NCI-H187 (cell line): Measurements from ENCODE around the gene ARHGAP26.

Experiments
- DNase-seq, 2 experiments: peaks; one replicate each; lab custom pipeline; 2025; lab: John Stamatoyannopoulos, UW

Gene ARHGAP26

GRCh38 chr5:143037071-143037470 is 266.9 kb downstream of the ARHGAP26 start:
- DNase-seq = peak; percentile 33 to 40

DNA sequence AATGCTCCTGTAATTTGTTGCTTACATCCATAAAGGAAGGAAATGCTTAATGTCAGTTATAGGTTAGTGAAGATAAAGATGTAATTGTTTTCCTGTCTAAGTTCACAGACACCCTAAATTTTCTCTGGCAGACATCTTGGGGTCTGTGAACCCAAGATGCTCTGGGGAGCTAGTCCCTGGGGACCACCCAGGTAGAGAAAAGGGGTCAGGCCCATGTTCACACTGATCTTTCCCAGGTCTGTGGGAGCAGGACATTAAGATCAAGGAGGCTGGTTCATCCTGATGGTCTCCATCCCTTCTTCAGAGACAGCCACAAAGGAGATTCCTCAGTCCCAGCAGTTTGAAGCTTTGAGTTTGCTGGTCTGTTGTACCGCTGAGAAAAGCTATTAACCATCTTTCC is 267.5 kb downstream of the ARHGAP26 start:
- DNase-seq = no peak

DNA sequence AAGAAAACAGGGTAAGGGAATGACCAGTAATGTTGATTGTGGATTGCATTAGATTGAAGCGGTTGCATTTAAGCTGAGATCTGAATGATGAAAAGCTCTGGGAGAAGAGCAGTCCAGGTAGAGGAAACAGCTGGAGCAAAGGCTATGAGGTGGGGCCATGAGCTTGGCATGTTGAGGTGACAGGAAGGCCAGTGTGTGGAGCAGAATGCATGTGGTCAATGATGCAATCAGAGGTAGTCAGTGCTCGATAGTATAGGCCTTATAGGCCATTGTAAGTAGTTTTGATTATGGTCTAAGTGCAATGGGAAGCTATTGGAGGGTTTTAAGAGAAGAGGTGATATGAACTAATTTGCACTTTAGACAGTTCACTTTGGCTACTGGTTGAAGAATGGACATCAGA is 270.4 kb downstream of the ARHGAP26 start:
- DNase-seq = no peak

- DNase-seq = no peak
Measured at GRCh38 chr5:143041461-143041860, 271.3 kb downstream of the ARHGAP26 start.

DNA sequence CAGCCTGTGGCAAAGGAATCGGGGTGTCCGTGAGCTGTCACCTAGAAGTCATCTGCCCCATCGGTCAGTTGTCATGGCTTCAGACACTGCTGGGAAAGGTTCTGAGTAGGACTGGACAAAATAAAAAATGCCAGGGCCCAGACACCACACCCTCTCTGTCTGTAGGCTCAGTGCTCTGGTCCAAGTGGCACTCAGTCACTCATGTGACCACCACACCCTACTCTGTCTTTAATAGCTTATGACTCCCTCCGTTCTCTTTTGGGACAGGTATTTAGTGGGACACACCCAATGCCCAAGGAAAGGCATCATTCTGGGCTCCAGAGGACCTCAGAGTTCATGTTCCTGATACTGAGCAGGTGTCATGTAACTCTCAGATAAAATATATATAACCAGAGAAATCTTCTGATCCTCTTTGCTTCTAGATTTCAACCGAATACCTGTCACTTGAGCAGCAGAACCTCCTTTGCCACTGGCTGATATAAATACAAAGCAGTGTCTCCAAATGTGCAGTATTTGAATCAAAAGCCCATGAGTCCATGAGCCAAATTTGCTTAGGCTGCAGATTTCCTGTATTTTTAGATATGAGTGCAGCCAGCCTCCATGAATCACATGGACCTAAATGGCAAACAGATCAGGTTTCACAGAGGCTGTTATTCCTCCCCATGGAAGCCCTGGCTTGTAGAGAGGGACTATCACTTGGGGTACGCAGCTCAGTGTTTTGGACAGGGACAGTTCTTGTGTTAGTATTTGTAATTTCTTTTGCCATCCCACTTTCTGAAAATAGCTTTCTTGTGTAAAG is 272.0 kb downstream of the ARHGAP26 start:
- DNase-seq = peak in 1 of 2 experiments; percentile 24

DNA sequence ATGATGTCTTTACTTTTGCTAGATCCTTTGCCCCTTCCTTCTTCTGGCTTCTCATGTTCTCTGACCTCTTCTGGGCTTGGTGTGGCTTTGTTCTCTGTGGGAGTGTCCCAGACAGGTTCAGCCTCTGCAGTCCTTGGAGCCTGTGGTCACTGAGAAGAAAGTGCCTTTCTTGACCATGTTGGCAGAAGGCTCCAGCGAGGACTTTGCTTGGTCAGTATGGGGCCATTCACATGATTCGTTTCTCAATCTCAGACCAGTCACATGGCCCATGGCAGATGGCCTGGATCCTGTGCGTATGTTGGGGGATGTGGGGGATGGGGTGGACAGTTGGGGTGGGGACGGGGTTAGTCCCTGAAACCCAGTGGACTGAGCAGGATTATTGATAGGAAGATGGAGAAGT is 274.1 kb downstream of the ARHGAP26 start:
- no peak for DNase-seq

- DNase-seq = no peak
Measured at GRCh38 chr5:143045062-143045461, 274.9 kb downstream of the ARHGAP26 start.

DNA sequence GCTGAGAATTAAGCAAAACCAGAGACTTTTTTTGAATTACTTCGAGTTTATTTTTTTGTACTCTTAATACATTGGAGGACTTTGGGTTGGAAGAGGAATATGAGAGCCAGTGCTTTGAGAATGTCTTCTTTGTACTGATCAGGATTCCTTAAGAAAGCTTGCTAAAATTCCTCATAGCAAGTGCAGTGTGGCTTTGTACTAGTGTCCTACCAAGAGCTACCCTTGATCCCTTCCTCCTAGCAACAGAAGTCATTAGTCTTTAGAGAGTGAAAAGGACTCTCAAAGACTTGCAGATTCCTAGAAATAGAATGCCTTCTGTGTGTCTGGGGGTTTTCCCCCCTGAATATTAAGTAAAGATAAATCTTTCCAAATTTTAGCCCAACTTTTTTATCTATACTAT is 276.1 kb downstream of the ARHGAP26 start:
- DNase-seq = no peak

DNA sequence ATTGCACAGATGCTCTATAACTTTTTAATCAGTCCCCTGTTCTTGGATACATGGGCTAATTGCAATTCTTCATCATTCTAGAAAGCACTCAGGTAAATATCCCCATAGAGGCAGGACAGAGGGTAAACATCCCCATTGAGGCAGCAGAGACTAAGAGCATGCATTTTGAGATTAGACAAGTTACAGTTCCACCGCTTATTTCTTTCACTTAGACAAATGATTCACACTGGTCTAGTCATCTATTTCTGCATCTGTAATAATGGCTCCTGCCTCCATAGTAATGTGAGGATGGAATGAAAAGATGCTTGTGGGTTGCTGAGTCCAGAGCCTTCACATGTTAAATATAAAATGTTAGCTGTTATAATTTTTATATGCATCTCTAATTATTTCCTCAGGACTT is 276.9 kb downstream of the ARHGAP26 start:
- DNase-seq = no peak

DNA sequence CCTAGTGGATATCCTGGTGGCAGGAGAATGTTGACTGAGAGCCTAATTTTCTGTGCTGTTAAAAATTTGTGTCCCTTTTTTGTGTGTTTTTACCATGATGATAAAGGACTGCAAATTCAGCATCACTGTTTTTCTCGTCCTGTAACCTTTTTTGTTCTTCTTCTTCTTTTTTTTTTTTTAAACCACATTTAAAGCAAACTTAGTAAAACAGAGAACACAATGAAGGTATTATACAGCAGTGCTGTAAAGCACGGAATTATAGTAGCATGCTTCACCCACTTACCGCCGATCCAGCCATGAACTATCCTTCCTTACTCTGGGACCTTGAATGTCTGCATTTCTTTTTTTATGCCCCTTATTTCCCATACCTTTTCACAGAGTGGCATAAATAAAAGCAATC is 280.0 kb downstream of the ARHGAP26 start:
- DNase-seq = no peak

- DNase-seq = peak; percentile 40 to 48
Measured at GRCh38 chr5:143051244-143052058, 281.3 kb downstream of the ARHGAP26 start.

- no peak for DNase-seq
Measured at GRCh38 chr5:143052967-143053682, 282.9 kb downstream of the ARHGAP26 start.

GRCh38 chr5:143053780-143054179 is 283.6 kb downstream of the ARHGAP26 start:
- DNase-seq = no peak

DNA sequence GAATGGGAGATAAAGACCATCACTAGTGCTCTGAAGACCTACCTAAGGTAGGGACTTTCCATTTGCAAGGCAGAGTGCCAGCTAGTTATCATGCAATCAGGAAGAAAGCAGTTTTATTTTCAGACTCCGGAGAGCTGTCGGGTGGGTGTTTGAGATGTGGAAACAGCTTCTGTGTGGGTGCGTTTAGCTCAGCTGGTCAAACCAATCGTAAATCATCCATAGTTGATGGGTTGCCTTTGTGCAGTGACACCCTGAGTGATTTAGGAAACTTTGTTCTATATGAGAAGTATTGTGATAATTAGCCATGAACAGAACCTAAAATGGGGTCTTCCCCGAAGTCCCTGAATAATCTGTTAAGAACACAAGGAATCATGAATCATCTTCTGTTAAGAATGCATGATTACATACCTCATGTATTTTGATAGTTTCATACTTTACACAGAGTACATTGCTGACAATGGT is 284.3 kb downstream of the ARHGAP26 start:
- no peak for DNase-seq

GRCh38 chr5:143055596-143056338 is 285.6 kb downstream of the ARHGAP26 start:
- no peak for DNase-seq

- no peak for DNase-seq
Measured at GRCh38 chr5:143056339-143056704, 286.1 kb downstream of the ARHGAP26 start.

DNA sequence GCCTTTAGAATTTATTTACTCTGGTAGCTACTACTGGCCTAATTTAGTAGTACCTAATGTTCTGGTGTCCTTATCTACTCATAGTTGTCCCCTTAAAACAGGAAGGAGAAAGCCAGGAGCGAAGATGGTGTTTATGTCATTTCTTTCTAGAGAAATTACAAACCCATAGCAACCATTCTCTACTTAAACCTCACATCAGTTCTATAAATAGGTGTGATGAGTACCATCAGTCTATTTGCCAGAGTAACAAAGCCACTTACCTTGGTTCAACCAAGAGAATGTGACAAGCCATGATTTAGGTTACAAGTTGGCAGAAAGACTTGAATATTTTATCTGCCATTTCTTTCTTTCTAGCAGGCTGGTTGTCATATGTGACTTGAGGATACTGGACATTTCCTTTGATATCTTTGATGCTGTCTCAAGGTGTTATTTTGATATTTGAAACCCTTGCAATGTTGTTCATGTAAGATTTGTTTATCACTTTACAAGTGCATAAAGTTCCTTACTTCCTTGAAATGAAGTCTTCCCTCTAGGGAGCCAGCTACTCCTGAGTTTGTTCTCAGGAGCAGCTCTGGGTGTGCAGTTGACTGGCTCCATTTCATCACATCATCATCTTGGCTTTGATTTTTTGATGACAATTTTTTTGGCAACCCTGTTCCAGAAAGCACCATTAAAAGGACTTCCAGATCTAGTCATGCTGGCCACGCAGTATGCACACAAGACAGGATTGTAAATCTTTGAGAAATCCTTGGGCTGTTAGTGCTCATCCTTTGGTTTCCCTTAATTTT is 286.8 kb downstream of the ARHGAP26 start:
- no peak for DNase-seq

GRCh38 chr5:143057580-143057999 is 287.4 kb downstream of the ARHGAP26 start:
- DNase-seq = no peak

- no peak for DNase-seq
Measured at GRCh38 chr5:143059355-143059754, 289.2 kb downstream of the ARHGAP26 start.

DNA sequence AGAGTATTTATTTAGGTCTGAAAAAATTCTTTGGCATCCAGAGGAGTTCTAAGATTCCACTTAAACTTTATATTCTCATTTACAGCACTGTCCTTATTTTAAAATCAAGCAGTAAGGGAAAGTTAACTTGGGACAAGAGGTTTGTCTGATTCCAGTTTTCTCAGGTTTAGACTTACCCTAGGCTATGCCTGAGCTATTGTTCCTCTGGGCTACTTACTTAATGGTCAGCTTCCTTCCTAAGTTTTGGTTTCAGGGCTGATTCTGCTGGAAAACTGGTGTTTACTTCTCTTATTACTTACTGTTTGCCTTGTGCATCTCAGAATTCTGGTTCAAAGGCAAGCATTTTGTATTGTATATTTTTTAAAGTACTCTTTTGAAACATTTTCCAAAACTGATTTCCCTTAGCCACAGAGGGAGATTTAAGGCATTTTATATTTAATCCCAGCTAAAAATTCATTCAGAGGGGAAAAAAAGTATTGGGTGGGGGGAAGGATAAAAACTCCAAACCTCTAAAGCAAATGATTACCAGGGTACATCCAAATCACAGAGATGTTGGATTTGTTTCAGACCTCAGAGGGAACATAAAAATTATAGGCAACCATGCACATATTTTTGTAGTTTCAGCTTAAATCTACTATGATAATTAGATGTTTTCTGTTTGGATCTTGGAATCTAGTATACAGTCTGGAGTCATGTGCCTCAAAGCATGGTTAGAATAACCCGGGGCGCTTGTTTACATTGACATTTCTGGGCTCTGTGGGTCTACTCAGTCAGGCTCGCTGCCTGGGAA is 290.0 kb downstream of the ARHGAP26 start:
- DNase-seq = no peak
